Mesodermal cell (in vitro differentiated cells): ENCODE data around the gene LEMD3. TPM values are rescaled to one million over a fixed set of nuclear protein-coding genes. Genes with fewer than 3 reads are reported as not detected.

Experiments
- H3K27ac ChIP-seq: 2 replicates; pipeline ENCODE4 v1.7.0; 2013; ENCODE audit warnings: mild to moderate bottlenecking, low read depth, low read length, moderate library complexity; ENCODE audit not compliant: severe bottlenecking
- H3K36me3 ChIP-seq: 2 replicates; pipeline ENCODE4 v1.7.1; 2013; ENCODE audit warnings: mild to moderate bottlenecking, low read length, moderate library complexity; ENCODE audit not compliant: control insufficient read depth, insufficient read depth
- H3K4me1 ChIP-seq: one replicate; pipeline ENCODE4 v1.7.1; 2013; ENCODE audit warnings: mild to moderate bottlenecking, low read length; ENCODE audit not compliant: insufficient read depth, control insufficient read depth, poor library complexity, severe bottlenecking
- H3K4me3 ChIP-seq: 2 replicates; pipeline ENCODE4 v1.7.0; 2013; ENCODE audit warnings: low read length, control low read depth, mild to moderate bottlenecking; ENCODE audit not compliant: insufficient read depth, poor library complexity, severe bottlenecking; ENCODE audit errors: extremely low read depth
- H3K9me3 ChIP-seq: 2 replicates; pipeline ENCODE4 v1.7.1; 2013; ENCODE audit warnings: mild to moderate bottlenecking, low read length, moderate library complexity; ENCODE audit not compliant: control insufficient read depth
- WGBS, 2 experiments: methylation state at CpG; one replicate each; pipeline ENCODE4 v1.1.5; 2013; ENCODE audit warnings: missing lambda C conversion rate in 2 of 2; ENCODE audit not compliant: insufficient coverage in 2 of 2; 5-methylcytosine and 5-hydroxymethylcytosine counted together
- polyA plus RNA-seq, 2 experiments: library from polyadenylated mRNA; stranded (reverse); fragments of 50-300 nt; gene quantifications; one replicate each; pipeline ENCODE4 v1.2.3, GENCODE V29; 2013

Gene LEMD3
- polyA plus RNA-seq (2013, experiment 1 of 2), result 16.5 TPM
- polyA plus RNA-seq (2013, experiment 2 of 2), result 15.1 TPM

DNA sequence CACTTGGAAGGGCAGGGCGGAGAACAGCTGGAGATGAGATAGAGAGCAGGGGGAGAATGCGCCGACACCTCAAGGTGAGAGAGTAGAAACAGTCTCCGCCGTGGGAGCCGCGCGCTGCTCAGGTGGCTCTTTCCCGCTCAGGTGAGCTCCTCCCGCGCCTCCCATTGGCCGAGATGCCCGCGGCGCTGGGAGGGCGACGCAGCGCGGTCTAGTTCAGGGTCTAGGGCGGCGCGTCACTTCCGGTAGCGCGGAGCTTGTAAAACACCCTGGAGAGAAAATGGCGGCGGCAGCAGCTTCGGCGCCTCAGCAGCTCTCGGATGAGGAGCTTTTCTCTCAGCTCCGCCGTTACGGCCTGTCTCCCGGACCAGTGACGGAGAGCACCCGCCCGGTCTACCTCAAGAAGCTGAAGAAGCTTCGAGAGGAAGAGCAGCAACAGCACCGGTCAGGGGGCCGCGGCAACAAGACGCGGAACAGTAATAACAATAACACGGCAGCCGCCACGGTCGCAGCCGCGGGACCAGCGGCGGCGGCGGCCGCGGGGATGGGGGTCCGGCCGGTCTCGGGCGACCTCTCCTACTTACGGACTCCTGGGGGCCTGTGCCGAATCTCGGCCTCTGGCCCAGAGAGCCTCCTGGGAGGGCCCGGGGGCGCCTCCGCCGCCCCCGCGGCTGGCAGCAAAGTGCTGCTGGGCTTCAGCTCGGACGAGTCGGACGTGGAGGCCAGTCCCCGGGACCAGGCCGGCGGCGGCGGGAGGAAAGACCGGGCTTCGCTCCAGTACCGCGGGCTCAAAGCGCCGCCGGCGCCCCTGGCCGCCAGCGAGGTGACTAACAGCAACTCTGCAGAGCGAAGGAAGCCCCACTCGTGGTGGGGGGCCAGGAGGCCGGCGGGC is at the start of gene LEMD3:
LEMD3 (plus strand) TSS at position 264 of the 889 bp plus-strand sequence; CDS start at position 278, 14 bp downstream.
- Histone ChIP-seq H3K27ac (peak within 1 kb of the TSS; percentile 91), H3K9me3 (no peaks in the 10 kb centered on the region), H3K4me3 (peak within 1 kb of the TSS; percentile 94), H3K4me1 (peaks cover 11% of the 10 kb centered on the region), H3K36me3 (peaks cover 11% of the 10 kb centered on the region)
- 0% methylated on average over 65 to 86 of the region's 91 CpGs for WGBS, 2 experiments

DNA sequence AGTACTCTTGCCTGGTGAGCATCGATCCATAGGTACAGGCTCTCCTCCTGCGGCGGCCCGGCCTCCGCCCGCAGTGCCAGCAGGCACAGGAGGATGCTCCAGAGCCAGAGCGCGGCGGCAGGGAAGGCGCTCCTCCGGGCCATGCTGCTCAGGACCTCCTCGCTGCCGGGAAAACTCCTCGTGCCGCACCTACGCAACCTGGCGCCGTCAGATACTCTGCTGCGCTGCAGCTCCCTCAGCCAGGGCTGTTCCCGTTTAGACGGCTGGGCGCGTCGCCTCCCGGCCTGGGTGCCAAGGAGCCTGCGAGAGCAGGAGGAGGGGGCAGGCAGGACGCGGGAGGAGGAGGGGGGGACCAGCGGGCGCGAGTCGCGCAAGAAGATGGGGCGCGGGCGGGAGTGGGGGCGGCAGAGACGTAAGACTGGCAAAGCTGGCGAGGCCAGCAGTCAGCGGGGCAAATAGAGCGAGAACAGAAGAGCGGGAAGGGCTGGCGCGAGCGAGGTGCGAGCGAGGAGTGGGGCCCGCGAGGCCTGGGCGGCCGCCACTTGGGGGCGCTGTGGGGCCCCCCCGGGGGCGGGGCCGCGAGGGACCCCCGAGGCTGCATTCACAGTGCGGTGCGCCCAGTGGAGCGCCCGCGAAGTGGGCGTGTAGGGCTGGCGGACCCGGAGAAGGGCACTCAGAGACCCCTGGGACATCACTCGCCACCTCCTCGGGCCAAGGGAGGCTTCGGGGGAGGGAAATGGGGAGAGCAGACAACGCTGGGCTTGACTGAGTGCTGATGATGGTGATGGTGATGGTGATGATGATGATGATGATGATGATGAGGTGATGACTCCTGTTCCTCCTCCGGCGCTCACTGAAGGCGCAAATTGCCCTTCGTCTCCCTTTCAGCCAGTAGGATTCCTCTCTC is 48.1 kb upstream of the LEMD3 start, which contains the start of gene WIF1:
WIF1 (minus strand) TSS at position 257 of the 907 bp plus-strand sequence; CDS start at position 143, 114 bp downstream.
- no peak within 1 kb of the TSS for H3K27ac ChIP-seq
- no peaks in the 10 kb centered on the region for H3K36me3 ChIP-seq
- H3K4me3 ChIP-seq, result peak within 1 kb of the TSS; percentile 28
- H3K9me3 ChIP-seq, result no peaks in the 10 kb centered on the region
- H3K4me1 ChIP-seq, result no peaks in the 10 kb centered on the region
- 8 to 13% methylated on average over 54 to 68 of the region's 73 CpGs for WGBS, 2 experiments

- H3K4me1 ChIP-seq, result no peaks in the 10 kb centered on the region
- WGBS, 2 experiments, result 92 to 96% methylated on average over 26 to 34 of the region's 34 CpGs
- H3K4me3 ChIP-seq, result no peak overlapping the region
- no peaks in the 10 kb centered on the region for H3K9me3 ChIP-seq
- no peaks in the 10 kb centered on the region for H3K36me3 ChIP-seq
- H3K27ac ChIP-seq, result no peak overlapping the region
Measured at GRCh38 chr12:65121956-65122469, 47.4 kb upstream of the LEMD3 start.

GRCh38 chr12:65122703-65123102 is 46.7 kb upstream of the LEMD3 start:
- Histone ChIP-seq H3K9me3 (no peaks in the 10 kb centered on the region), H3K27ac (no peak overlapping the region), H3K4me3 (no peak overlapping the region), H3K36me3 (no peaks in the 10 kb centered on the region), H3K4me1 (no peaks in the 10 kb centered on the region)
- 79 to 90% methylated on average over 5 of the region's 5 CpGs for WGBS, 2 experiments

- Histone ChIP-seq H3K4me1 (no peaks in the 10 kb centered on the region), H3K27ac (no peak overlapping the region), H3K9me3 (no peaks in the 10 kb centered on the region), H3K4me3 (no peak overlapping the region), H3K36me3 (no peaks in the 10 kb centered on the region)
- WGBS, 2 experiments, result 26% methylated on average over 4 of the region's 8 CpGs; no CpG with 5 or more reads in 1 of the 2 experiments
Measured at GRCh38 chr12:65123435-65124063, 45.8 kb upstream of the LEMD3 start.

GRCh38 chr12:65125247-65125646 is 44.1 kb upstream of the LEMD3 start:
- Histone ChIP-seq H3K4me1 (no peaks in the 10 kb centered on the region), H3K9me3 (no peaks in the 10 kb centered on the region), H3K36me3 (no peaks in the 10 kb centered on the region), H3K27ac (no peak overlapping the region), H3K4me3 (no peak overlapping the region)
- 33% methylated on average over 1 of the region's 1 CpG; no CpG with 5 or more reads in 1 of the 2 experiments for WGBS, 2 experiments

DNA sequence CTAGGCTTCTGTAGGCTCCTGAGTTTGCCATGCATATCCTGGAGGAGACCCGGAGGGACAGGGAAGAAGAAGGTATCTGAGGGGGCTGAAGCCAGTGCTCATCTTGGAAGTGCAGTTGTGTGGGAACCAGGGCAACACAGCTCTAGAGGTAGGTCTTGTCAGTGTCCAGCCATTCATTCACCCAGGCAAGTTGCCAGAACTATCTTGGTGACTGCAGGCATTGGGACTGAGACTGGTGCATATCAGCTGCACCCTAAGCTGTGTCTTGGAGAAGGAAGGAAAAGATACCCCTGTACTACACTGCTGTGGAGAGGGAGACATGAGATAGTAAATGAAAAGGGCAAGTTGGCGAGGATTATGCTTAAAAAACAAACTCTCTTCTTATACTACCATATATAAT is 43.4 kb upstream of the LEMD3 start:
- Histone ChIP-seq H3K4me1 (no peaks in the 10 kb centered on the region), H3K9me3 (no peaks in the 10 kb centered on the region), H3K36me3 (no peaks in the 10 kb centered on the region), H3K27ac (no peak overlapping the region), H3K4me3 (no peak overlapping the region)
- 58% methylated on average over 1 of the region's 2 CpGs; no CpG with 5 or more reads in 1 of the 2 experiments for WGBS, 2 experiments

GRCh38 chr12:65126482-65126881 is 42.9 kb upstream of the LEMD3 start:
- no peak overlapping the region for H3K4me3 ChIP-seq
- no peaks in the 10 kb centered on the region for H3K4me1 ChIP-seq
- H3K36me3 ChIP-seq, result no peaks in the 10 kb centered on the region
- no peaks in the 10 kb centered on the region for H3K9me3 ChIP-seq
- 83 to 84% methylated on average over 4 of the region's 5 CpGs for WGBS, 2 experiments
- no peak overlapping the region for H3K27ac ChIP-seq

DNA sequence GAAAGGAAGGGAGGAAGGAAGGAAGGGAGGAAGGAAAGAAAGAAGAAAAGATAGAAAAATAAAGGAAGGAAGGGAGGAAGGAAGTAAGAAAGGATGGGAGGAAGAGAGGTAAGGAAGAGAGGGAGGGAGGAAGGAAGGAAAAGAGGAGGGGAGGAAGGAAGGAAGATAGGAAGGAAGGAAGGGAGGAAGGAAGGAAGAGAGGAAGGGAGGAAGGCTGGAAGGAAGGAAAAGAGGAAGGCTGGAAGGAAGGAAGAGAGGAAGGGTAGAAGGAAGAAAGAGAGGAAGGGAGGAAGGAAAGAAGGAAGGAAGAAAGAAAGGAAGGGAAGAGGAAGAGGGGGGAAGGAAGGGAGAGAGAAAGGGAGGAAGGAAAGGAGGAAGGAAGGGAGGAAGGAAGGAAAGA is 35.5 kb upstream of the LEMD3 start:
- Histone ChIP-seq H3K9me3 (no peaks in the 10 kb centered on the region), H3K4me1 (no peaks in the 10 kb centered on the region), H3K36me3 (no peaks in the 10 kb centered on the region), H3K4me3 (no peak overlapping the region), H3K27ac (no peak overlapping the region)

DNA sequence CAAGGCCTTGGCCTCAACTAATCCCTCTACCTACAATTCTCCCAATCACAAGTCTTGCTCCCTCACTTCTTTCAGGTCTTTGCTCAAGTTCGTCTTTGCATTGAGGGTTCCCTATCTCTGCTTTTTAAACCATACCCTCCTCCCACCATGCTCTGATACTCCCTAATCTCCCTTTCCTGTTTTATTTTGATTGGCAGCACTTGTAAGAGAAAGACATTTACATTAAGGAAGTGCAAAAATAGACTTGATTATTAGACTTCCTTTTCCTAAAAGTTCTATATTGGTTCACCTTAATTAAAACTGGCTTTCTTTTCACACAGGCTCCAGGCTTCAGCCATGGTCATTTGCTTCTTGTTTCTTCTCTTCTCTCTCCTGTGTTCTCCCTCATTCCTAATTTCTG is 30.0 kb upstream of the LEMD3 start:
- H3K4me1 ChIP-seq, result no peaks in the 10 kb centered on the region
- no peak overlapping the region for H3K4me3 ChIP-seq
- no peak overlapping the region for H3K27ac ChIP-seq
- no peaks in the 10 kb centered on the region for H3K9me3 ChIP-seq
- H3K36me3 ChIP-seq, result no peaks in the 10 kb centered on the region
- WGBS, 2 experiments, result 100% methylated on average over 1 of the region's 1 CpG
